HG03439 (cell line): ENCODE data around the gene UCK2.
A peak's percentile ranks its signal among the peaks of the same experiment; 100 is the strongest.
"Not testable (repeated sequence)": the region's sequence is repeated elsewhere in the genome, so short reads cannot be mapped to it uniquely, and the experiment has no call there.

ENCODE experiments used
- ATAC-seq: cut with Tn5 transposase; IDR thresholded peaks from one replicate; pipeline ENCODE4 v1.9.1; 2021; ENCODE audit warnings: mild to moderate bottlenecking, moderate library complexity; ENCODE audit not compliant: unreplicated experiment

The UCK2 gene

DNA sequence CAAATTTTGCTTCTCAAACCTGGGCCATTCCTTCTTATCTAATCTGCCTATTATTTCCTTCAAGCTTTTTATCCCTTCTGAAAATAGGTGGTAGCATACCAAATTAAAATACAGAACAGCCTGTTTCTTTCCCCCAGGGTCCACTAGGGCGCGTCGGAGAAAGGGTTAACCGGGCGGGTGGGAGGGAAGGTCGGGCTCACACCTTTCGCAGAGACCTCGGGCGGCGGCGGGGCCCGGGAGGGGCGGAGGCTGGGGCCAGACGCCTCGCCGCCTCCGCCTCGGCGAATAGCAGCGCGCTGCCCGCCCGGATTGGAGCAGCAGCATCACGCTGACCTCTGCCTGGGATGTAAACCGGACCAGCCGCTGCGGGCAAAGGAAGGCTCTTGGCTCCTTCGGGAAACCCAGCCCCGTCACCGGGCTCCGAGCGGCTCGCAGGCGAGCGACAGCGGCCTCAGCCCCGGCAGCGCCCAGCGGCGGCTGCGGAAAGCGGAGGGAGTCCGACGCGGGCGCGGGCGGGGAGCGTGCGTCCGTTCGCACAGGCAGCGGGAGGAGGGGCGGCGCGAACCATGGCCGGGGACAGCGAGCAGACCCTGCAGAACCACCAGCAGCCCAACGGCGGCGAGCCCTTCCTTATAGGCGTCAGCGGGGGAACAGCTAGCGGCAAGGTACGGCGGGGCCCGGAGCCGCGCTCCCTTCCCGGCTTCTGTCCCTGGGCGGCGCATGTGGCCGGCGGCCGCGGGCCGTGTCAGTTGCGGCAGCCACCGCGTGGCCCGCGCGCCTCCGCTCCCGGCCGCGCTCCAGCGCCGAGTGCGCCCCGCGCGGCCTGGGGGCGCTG, at the start of gene UCK2:
Gene UCK2 (plus strand): TSS at position 347 of the 835 bp plus-strand sequence. CDS start 220 bp downstream, at position 567.
- peak; percentile 75 for ATAC-seq

DNA sequence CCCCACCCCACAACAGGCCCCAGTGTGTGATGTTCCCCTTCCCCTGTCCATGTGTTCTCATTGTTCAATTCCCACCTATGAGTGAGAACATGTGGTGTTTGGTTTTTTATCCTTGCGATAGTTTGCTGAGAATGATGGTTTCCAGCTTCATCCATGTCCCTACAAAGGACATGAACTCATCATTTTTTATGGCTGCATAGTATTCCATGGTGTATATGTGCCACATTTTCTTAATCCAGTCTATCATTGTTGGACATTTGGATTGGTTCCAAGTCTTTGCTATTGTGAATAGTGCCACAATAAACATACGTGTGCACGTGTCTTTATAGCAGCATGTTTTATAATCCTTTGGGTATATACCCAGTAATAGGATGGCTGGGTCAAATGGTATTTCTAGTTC, 49.2 kb upstream of the UCK2 start:
- not testable (repeated sequence) for ATAC-seq

DNA sequence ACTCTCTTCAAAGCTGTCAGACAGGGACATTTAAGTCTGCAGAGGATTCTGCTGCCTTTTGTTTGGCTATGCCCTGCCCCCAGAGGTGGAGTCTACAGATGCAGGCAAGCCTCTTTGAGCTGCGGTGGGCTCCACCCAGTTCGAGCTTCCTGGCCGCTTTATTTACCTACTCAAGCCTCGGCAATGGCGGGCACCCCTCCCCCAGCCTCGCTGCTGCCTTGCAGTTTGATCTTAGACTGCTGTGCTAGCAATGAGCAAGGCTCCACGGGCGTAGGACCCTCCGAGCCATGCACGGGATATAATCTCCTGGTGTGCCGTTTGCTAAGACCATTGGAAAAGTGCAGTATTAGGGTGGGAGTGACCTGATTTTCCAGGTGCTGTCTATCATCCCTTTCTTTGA, 43.9 kb upstream of the UCK2 start:
- ATAC-seq = not testable (repeated sequence)

DNA sequence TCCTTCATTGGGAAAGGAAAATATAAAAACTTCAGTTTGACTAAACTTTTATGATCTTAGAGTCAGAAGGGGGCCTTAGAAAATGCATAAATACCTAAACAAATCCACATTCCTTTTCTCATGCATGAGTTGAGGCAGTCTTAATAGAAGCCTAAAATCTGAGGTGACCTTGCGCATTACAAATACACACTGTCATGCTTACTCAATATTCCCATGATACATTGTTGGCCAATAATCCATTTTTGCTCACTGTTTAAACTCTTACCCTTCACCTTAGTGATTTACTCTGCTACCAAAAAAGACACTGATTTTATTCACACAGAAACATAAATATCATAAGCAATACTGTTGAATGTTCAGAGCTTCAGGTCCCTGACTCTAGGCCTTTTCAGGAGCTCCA, 39.7 kb upstream of the UCK2 start:
- ATAC-seq = no peak

DNA sequence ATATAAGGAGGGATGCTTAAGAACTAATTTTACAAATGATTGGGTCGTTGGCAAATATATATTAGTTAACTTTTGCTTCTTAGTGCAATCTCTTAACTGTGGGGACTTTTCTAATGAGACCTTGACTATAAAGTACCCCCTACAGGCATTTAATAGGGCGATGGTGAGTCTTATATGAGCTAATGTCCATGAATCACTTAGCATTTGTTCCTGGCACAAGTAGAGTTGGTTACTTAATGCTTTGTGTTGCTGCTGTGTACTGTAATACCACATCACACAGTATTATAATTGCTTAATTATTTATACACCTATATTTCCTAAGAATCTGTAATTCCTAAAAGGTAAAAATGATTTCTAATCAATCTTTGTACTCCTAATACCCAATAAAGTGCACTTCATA, 33.5 kb upstream of the UCK2 start:
- ATAC-seq = no peak

DNA sequence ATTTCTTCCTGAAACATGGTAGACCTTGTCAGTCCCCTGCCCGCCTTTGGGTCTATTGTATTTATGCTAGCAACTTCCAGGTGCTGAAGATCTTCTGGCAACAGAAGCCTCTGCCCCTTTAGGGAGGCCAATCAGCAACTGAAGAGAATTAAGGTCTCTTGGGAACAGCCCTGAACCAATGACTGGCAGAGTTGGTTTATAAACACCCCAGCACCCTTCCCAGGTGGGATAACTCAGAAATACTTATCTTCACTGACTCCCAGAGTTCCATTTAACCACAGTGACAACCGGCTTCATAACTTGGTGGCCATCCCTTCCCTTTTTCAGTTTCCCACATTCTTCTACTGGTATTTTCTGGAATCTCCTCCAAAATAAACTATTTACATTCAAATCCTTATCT, 31.5 kb upstream of the UCK2 start:
- no peak for ATAC-seq

DNA sequence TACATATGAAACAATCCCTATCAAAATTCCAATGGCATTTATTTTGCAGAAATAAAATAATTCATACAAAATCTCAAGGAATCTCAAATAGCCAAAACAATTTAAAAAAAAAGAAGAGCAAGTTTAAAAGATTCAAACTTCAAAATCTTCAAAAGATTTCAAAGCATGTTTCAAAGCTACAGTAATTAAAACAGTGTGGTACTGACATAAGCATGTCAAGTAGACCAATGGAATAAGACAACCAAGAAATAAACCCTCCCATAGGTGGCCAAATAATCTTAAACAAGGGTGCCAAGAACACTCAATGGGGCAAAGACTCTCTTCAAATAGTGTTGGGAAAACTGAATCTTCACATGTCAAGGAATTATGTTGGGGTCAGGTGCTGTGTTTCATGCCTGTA, 28.0 kb upstream of the UCK2 start:
- no peak for ATAC-seq

DNA sequence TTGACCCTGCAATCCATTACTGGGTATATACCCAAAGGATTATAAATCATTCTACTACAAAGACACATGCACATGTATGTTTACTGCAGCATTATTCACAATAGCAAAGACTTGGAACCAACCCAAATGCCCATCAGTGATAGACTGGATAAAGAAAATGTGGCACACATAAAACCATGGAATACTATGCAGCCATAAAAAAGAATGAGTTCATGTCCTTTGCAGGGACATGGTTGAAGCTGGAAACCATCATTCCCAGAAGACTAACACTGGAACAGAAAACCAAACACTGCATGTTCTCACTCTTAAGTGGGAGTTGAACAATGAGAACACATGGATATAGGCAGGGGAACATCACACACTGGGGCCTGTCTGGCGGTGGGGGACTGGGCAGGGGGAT, 22.9 kb upstream of the UCK2 start:
- not testable (repeated sequence) for ATAC-seq

DNA sequence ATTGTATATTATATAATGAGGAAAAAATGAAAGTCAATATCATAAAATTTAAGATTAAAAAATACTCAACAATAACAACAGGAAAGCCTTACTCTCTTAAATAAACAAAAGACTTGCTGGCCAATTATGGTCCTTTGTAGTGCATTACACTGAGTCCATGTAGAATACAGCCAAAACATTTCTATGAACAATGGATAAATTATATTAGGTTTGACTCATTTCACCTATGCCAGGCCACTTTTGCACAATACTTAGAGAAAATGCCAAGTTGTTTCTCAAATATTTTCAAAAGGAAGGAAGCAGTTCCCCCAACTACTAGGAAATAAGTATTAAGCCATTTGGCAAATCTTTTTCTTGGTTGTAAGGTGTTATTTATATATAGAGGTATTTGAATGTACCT, 19.8 kb upstream of the UCK2 start:
- no peak for ATAC-seq

DNA sequence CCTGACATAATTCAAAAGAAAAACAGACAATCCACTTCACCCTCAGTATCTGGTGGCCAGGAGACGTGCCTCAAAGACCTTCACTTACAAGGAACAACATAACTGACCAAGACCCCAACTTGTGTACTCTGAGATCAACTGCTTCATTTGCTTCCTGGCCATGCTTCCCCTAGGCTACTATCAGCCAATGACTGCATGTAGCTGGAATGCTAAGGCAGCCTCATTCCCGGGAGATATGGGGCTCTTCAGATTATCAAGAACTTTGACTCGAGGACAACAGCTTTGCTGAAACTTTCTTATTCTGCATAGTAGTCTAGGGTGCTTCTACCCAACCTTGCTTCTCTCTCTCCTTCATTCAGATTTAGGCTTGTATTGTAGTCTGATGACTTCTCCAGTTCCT, 11.7 kb upstream of the UCK2 start:
- no peak for ATAC-seq

DNA sequence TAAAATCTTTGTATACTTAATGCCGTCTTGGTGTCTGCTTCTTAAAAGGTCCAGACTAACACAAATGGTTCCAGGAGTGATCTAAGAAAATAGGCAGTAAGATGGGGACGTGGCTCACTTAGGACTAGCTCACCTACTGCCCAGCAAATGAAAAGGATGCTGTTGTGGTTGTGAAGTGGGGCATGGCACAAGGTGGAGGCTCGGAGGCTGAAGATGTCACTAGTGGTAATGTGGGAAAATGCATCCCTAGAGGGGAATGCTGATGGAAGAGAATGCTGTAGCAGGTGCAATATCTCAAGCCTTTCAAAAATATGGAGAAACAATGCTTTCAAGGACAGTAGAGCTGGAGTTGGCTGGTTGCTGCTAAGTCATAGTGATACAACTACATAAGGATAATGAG, 11.3 kb upstream of the UCK2 start:
- ATAC-seq = no peak

DNA sequence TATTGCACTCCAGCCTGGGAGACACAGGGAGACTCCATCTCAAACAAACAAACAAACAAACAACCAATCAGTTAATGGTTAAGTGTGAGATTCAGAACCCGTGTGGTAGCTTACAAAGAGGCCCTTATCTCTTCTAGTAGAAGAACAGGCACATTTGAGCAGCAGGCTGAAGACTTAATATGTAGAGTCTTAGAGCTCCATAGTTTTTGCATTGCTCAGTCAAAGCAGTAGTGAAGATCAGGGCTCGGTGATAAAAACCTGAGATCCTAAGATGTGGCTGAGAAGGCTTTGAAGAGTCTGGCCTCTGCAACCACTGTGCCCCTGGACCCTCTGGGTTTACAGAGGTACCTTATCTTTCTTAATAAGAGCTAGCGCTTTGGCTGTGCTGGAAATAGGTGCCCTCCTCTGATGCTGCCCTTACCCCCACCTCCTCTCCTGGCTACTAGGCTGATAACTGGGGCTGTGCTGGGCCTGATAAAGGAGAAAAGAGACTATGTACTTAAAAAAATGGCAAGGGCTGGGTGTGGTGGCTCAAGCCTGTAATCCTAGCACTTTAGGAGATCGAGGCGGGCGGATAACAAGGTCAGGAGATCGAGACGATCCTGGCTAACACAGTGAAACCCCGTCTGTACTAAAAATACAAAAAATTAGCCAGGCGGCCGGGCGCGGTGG, 10.5 kb upstream of the UCK2 start:
- ATAC-seq = no peak

DNA sequence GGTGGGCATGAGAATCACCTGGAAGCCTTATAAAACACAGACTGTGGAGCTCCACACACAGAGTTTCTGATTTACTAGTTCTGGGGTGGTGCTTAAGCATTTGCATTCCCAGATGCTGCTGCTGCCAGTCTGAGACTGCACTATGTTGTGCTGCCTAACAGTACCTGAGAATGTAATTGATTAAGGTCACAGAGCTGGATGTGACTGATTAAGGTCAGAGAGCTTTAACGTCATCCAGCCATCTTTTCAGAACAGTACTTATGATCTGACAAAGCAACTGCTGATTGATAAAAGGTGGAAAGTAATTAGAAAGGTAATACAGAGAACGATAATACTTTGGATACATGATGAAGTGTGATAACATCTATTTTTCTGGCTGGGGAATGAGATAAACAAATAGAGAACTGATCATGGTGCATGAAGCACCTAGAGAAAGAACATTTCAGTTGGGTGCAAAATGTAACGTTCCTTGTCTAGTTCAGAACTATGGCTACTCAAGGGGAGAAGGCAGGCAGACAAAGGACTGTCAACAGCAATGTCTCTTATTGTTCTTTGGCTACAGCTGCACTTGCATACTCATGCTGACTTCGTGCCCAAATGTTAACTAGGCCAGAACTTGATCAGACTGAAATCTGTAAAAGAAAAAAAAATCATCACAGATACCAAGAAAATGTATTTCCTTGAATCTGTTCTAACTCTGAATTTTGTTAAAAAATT, 3.7 kb upstream of the UCK2 start:
- ATAC-seq = no peak

DNA sequence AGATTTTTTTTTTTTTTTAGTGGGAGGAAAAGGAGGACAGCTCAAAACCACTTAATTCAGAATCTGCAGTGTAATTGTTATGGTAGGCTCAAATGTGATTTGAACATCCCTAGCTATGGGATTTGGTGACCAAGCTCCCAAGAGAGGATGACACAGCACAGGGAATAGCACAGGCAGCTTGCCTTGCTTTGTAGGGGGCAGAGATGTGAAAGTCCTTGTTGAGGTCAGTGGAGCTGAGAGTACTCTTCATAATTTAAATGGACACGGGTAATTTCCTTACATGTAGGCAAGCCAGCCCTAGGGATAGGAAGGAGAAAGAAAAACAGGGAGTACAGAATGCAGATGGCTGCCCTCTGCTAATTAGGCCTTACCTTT, 3.2 kb upstream of the UCK2 start:
- ATAC-seq = no peak

DNA sequence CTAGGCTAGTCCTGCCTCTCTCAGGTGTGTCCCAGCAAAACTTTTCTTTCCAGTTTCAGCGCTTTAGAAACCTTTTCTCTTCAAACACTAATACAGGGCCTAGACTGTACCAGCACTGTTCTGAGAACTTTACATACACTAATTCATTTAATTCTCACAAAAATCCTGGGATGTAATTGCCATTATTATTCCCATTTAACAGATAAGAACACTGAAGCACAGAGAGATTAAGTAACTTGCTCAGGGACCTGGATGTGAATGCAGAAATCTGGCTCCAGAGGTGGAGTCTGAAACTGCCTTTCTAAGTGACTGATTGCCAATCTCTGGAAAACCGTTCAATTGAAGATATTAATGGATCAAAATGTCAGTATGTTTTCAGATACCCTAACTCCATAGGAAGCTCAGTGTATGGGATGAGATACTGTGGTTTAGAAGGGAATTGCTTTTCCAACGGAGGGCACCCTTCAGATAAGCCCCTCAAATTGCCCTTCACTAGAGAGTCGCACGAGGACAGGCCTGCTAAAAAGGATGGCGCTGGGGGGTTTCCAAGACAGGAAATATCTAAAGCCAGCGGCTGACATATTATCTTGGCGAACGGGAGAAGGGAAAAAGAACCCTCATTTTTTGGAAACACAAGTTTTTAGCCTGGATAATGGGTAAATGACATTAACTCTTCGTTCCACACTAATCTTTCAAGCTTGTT, 698 bp upstream of the UCK2 start:
- no peak for ATAC-seq

DNA sequence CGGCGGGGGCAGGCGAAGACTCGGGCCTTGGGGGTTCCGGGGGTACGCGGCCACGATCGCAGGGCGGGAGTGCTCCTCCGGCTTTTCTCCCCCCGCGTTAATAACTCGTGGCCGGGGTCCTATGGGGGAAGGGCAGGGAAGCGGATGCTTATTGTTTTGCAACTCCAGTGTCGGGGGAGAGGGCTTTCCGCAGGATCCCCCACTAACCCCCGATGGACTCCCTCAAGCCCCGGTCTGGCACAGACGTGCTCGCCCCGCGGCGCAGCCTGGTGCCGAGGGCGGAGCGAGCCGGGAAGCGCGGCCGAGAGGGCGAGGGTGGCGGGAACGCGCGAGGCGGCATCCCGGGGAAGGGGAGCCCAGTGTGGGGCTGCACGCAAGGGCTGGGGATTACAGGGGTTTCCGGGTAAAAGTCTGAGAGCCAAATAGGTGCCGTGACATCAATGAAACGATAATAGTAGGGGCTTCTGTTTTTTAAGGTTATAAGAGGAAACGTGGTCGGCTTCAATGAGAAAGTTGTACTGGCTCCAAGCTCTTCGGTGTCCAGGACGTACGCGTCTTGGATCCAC, 772 bp downstream of the UCK2 start:
- ATAC-seq = peak; percentile 37

DNA sequence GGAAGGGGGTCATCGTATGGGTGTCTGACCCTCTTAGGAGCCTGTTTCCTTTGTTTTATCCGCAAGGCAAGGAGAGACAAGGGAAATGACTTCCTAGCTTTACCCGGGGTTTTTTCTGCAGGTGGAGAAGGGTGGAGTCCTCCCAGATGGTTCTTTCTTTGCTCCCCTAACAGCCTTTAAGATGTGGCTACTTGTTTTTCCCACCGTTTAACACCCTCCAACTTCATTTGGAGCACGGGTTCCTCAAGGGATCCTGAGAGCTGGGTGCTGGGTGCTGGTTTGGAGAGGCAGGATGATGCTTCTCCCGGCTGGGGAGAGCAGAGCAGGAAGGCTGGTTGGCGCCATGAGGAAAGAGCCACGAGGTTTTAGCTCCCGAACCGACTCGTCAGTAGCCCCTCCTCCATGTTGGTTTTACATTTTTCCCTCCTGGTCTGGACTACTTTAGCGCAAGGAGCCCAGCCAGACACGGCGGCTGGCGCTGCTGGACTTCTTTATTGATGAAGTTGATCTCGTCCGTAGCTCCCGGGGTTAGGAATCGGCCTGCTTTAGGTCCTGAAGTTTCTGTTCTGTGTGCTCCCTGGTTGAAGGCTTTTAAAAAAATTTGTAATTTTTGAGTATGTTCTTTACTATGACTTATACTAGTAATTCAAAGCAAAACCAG, 1.4 kb downstream of the UCK2 start:
- no peak for ATAC-seq

DNA sequence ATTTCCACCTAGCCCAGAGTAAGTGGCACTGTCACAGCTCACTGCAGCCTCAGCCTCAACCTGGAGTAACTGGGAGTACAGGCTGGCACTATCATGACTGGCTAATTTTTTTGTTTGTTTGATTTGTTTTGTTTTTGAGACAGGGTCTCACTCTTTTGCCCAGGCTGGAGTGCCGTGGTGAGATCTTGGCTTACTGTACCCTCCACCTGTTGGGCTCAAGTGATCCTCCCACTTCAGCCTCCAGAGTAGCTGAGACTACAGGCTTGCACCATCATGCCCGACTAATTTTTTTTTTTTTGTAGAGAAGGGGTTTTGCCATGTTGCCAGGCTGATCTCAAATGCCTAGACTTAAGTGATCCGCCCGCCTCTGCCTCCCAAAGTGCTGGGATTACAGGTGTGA, 2.5 kb downstream of the UCK2 start:
- no peak for ATAC-seq

DNA sequence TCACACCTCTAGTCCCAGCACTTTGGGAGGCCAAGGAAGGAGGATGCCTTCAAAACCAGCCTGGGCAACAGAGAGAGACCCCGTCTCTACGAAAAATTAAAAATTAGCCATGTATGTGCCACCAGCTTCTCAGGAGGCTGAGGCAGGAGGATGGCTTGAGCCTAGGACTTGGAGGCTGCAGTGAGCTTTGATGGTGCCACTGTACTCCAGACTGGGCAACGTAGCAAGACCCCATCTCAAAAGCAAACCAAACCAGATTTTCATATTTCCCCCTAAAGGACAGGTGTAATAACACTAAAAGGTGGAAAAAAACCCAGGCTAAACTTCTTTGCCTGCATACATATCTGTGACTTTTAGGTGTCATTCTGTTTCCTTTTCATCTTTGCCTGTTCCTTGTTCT, 3.7 kb downstream of the UCK2 start:
- ATAC-seq = no peak

DNA sequence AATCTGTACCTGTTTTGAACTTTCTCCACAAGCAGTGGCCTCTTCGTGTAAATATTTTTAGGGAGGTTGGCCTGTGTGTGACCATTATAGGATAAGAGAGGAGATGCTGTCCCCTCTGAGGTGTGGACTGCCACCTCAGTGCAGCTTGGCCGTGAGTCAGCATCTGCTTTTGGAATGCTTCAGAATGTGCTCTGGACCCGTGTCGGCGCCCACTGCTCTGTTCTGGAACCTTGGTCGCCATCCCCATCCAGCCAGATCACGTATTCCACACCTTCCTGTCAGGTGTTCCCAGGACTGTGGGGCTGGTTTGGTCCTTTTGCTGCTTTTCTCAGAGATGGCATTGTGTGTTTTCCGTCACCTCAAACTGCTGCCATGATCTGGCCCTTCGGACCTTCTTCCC, 5.5 kb downstream of the UCK2 start:
- ATAC-seq = no peak
